Fibroblast of lung (primary cell): ENCODE data around the gene MYH3. TPM values are rescaled to one million over a fixed set of nuclear protein-coding genes. Genes with fewer than 3 reads are reported as not detected.

ENCODE experiments used
- DNase-seq, 2 donors: peaks; one replicate each; pipeline versions ENCODE4 v3.0.0 to v3.0.0-alpha.2; 2010; ENCODE audit warnings: low read depth in 2 of 2
- H2AFZ ChIP-seq: 2 replicates; pipeline ENCODE4 v1.5.1; 2012; ENCODE audit warnings: low read length, control low read depth, inconsistent platforms
- H3K27ac ChIP-seq: 2 replicates; pipeline ENCODE4 v1.5.1; 2011; ENCODE audit warnings: low read length, control low read depth; ENCODE audit not compliant: insufficient read depth
- H3K27me3 ChIP-seq: 2 replicates; pipeline ENCODE4 v1.5.1; 2011; ENCODE audit warnings: mild to moderate bottlenecking, low read length; ENCODE audit not compliant: control insufficient read depth, insufficient read depth
- H3K36me3 ChIP-seq: 2 replicates; pipeline ENCODE4 v1.5.1; 2011; ENCODE audit warnings: low read length; ENCODE audit not compliant: control insufficient read depth, insufficient read depth
- H3K4me1 ChIP-seq: 2 replicates; pipeline ENCODE4 v1.5.1; 2011; ENCODE audit warnings: low read length; ENCODE audit not compliant: control insufficient read depth, insufficient read depth; ENCODE audit errors: extremely low read depth
- H3K4me2 ChIP-seq: 2 replicates; pipeline ENCODE4 v1.5.1; 2011; ENCODE audit warnings: low read length, control low read depth; ENCODE audit not compliant: insufficient read depth; ENCODE audit errors: extremely low read depth
- H3K4me3 ChIP-seq, 4 experiments: fragments of 200-600 bp in 1 of 4; sonication (generic) in 1 of 4; replicated peaks in 1 of 4; 2 replicates each; pipeline ENCODE4 v1.5.1; 2011 to 2016; ENCODE audit warnings: low read length in 4 of 4, low read depth in 3 of 4, mild to moderate bottlenecking in 3 of 4, control low read depth in 2 of 4, inconsistent platforms in 1 of 4, mixed read lengths in 1 of 4; ENCODE audit not compliant: insufficient read depth in 1 of 4; ENCODE audit errors: control extremely low read depth in 1 of 4
- H3K79me2 ChIP-seq: 2 replicates; pipeline ENCODE4 v1.5.1; 2012; ENCODE audit warnings: mild to moderate bottlenecking, low read length, inconsistent platforms; ENCODE audit not compliant: control insufficient read depth, insufficient read depth
- H3K9ac ChIP-seq: 2 replicates; pipeline ENCODE4 v1.5.1; 2011; ENCODE audit warnings: mild to moderate bottlenecking, low read length, control low read depth; ENCODE audit not compliant: insufficient read depth
- H3K9me3 ChIP-seq: 2 replicates; pipeline ENCODE4 v1.5.1; 2012; ENCODE audit warnings: low read depth, low read length; ENCODE audit not compliant: control insufficient read depth, insufficient read depth
- H4K20me1 ChIP-seq: 2 replicates; pipeline ENCODE4 v1.5.1; 2011; ENCODE audit warnings: low read length; ENCODE audit not compliant: control insufficient read depth, insufficient read depth; ENCODE audit errors: extremely low read depth
- CTCF ChIP-seq, 2 donors: IDR thresholded peaks in 1 of 2; conservative IDR thresholded peaks in 1 of 2; 1 replicate in 1 of 2; 2 replicates in 1 of 2; pipeline ENCODE4 v1.5.1; 2011 to 2012; ENCODE audit warnings: low read length in 2 of 2, control low read depth in 1 of 2, inconsistent platforms in 1 of 2, low read depth in 1 of 2, mild to moderate bottlenecking in 1 of 2
- EZH2 ChIP-seq: IDR thresholded peaks from 2 replicates; pipeline ENCODE4 v1.5.1; 2012; ENCODE audit warnings: low read length, control low read depth, mild to moderate bottlenecking; ENCODE audit errors: missing control alignments
- polyA plus RNA-seq, 2 donors: library from polyadenylated mRNA; depleted of rRNA in 1 of 2; stranded (reverse) in 1 of 2; unstranded in 1 of 2; fragments of >200 nt; gene quantifications; 2 replicates each; pipeline ENCODE4 v1.2.1, GENCODE V29; 2011 to 2012; ENCODE audit warnings: missing spikeins in 1 of 2
- total RNA-seq: library from RNA; depleted of rRNA; stranded (reverse); fragments of >200 nt; gene quantifications from 2 replicates; pipeline ENCODE4 v1.2.1, GENCODE V29; 2014

The MYH3 gene
- total and polyA plus RNA-seq, 2 donors (not counting 1 experiment from before 2014, with no cell fraction given), result 0.25 to 0.50 TPM

GRCh38 chr17:10640475-10640874 lies 16.6 kb downstream of the MYH3 start:
- Histone ChIP-seq H3K4me3 (no peak overlapping the region), H3K9me3 (no peaks in the 10 kb centered on the region), H3K9ac (no peak overlapping the region), H3K79me2 (no peaks in the 10 kb centered on the region), H3K4me2 (no peak overlapping the region), H3K36me3 (no peaks in the 10 kb centered on the region), H4K20me1 (no peaks in the 10 kb centered on the region), H3K4me1 (no peaks in the 10 kb centered on the region), H3K27ac (no peak overlapping the region), H2AFZ (no peak overlapping the region), H3K27me3 (no peaks in the 10 kb centered on the region)
- DNase-seq, result no peak
- TF ChIP-seq EZH2, result no peak
- TF ChIP-seq CTCF (conservative IDR thresholded peaks at IDR 0.05 in 1 of 2, IDR thresholded peaks at IDR 0.05 in 1 of 2; ENCODE audit: low read depth in 1 of 2, low read length in 2 of 2), result no peak

- H3K79me2 ChIP-seq, result no peaks in the 10 kb centered on the region
- TF ChIP-seq CTCF (conservative IDR thresholded peaks at IDR 0.05 in 1 of 2, IDR thresholded peaks at IDR 0.05 in 1 of 2; ENCODE audit: low read depth in 1 of 2, low read length in 2 of 2) (no peak), EZH2 (no peak)
- no peaks in the 10 kb centered on the region for H3K4me1 ChIP-seq
- H2AFZ ChIP-seq, result no peak overlapping the region
- H3K9ac ChIP-seq, result no peak overlapping the region
- no peaks in the 10 kb centered on the region for H3K9me3 ChIP-seq
- no peaks in the 10 kb centered on the region for H3K36me3 ChIP-seq
- H3K4me3 ChIP-seq, result no peak overlapping the region
- no peak overlapping the region for H3K27ac ChIP-seq
- no peak overlapping the region for H3K4me2 ChIP-seq
- DNase-seq, result no peak
- no peaks in the 10 kb centered on the region for H4K20me1 ChIP-seq
- H3K27me3 ChIP-seq, result no peaks in the 10 kb centered on the region
Observed at GRCh38 chr17:10638151-10638550, 19.0 kb downstream of the MYH3 start.

GRCh38 chr17:10635290-10635689 lies 21.8 kb downstream of the MYH3 start:
- Histone ChIP-seq H3K27ac (no peak overlapping the region), H3K36me3 (no peaks in the 10 kb centered on the region), H3K4me1 (no peaks in the 10 kb centered on the region), H3K9me3 (no peaks in the 10 kb centered on the region), H3K9ac (no peak overlapping the region), H3K79me2 (no peaks in the 10 kb centered on the region), H3K27me3 (no peaks in the 10 kb centered on the region), H3K4me3 (no peak overlapping the region), H4K20me1 (no peaks in the 10 kb centered on the region), H3K4me2 (no peak overlapping the region), H2AFZ (no peak overlapping the region)
- DNase-seq, result no peak
- TF ChIP-seq EZH2, result no peak
- TF ChIP-seq CTCF (conservative IDR thresholded peaks at IDR 0.05 in 1 of 2, IDR thresholded peaks at IDR 0.05 in 1 of 2; ENCODE audit: low read depth in 1 of 2, low read length in 2 of 2), result no peak
